ENCODE results near the gene ZNF513. TPM values are rescaled to one million over a fixed set of nuclear protein-coding genes. Genes with fewer than 3 reads are reported as not detected.

ZNF513 gene
- total RNA-seq, 1 donor from 2014 or later = 34.4 TPM

DNA sequence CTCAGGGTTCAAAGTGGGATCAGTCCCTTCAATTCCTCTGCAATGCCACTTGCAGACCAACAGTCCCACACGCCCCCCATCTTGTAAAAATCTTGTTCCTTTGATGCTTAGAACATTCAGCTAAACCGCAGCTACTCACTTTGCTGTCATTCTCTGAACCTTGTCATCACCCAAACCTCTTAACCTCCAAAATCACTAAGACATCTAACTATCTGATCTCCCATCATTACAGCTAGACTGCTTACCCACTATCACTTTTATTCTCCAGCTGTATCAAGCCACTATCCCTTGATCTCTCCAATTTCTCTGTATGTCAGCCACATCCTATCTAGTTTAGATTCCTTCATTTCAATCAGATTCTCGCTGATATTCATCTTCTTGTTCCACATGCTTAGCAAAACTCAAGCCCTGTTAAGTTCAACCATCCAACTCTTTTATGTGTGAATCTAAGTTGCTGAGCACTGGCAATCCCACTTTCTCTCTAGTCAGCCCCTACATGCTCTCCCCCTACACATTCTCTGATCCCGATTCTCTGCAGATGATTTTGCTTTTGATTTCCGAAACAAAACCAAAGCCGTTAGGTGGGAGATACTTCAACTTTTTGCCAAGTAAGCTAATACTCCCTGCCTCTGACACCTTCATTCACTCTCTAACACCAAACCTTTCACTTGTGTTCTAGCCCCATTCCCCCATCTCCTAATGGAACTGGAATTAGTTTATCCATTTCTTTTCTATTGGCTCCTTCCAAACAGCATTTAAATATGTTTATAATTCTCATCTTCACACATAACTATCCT lies 28.5 kb downstream of the ZNF513 start:
- TF ChIP-seq, protein P1, sequence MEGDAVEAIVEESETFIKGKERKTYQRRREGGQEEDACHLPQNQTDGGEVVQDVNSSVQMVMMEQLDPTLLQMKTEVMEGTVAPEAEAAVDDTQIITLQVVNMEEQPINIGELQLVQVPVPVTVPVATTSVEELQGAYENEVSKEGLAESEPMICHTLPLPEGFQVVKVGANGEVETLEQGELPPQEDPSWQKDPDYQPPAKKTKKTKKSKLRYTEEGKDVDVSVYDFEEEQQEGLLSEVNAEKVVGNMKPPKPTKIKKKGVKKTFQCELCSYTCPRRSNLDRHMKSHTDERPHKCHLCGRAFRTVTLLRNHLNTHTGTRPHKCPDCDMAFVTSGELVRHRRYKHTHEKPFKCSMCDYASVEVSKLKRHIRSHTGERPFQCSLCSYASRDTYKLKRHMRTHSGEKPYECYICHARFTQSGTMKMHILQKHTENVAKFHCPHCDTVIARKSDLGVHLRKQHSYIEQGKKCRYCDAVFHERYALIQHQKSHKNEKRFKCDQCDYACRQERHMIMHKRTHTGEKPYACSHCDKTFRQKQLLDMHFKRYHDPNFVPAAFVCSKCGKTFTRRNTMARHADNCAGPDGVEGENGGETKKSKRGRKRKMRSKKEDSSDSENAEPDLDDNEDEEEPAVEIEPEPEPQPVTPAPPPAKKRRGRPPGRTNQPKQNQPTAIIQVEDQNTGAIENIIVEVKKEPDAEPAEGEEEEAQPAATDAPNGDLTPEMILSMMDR (IDR thresholded peaks at IDR 0.05; ENCODE audit: unreplicated experiment) = no peak
- no peaks in the 10 kb centered on the region for H3K9me3 Mint-ChIP-seq (ENCODE audit: low read depth)
- no peak overlapping the region for H3K4me3 Mint-ChIP-seq (ENCODE audit: low read depth)
- H3K36me3 Mint-ChIP-seq (ENCODE audit: insufficient read depth) = peaks cover 3% of the 10 kb centered on the region
- no peaks in the 10 kb centered on the region for H3K27me3 Mint-ChIP-seq
- peaks cover 14% of the 10 kb centered on the region for H3K4me1 Mint-ChIP-seq (ENCODE audit: low read depth)
- DNase-seq (ENCODE audit: low spot score, unreplicated experiment) = no peak
- H3K27ac Mint-ChIP-seq = peak overlapping the region; percentile 41

- Mint-ChIP-seq H3K9me3 (ENCODE audit: low read depth) (no peaks in the 10 kb centered on the region), H3K4me1 (ENCODE audit: low read depth) (peaks cover 8% of the 10 kb centered on the region), H3K27ac (no peak overlapping the region), H3K27me3 (no peaks in the 10 kb centered on the region), H3K36me3 (ENCODE audit: insufficient read depth) (peaks cover 3% of the 10 kb centered on the region), H3K4me3 (ENCODE audit: low read depth) (no peak overlapping the region)
- DNase-seq (ENCODE audit: low spot score, unreplicated experiment) = no peak
- TF ChIP-seq, protein P1 (IDR thresholded peaks at IDR 0.05; ENCODE audit: unreplicated experiment) = no peak
Observed at GRCh38 chr2:27350106-27350693, 30.3 kb downstream of the ZNF513 start.

DNA sequence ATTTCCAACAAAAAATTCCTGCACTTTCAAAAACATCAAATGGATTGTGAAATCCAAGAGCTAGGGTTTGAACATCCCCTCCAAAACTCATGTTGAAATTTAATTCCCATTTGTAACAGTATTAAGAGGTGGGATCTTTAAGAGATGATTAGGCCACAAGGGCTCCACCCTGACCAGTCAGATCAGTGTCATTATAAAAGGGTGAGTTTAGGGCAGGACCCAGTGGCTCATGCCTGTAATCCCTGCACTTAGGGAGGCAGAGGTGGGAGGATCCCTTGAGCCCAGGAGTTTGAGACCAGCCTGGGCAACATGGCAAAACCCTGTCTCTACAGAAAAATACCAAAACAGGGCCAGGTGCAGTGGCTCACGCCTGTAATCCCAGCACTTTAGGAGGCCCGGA lies 32.9 kb downstream of the ZNF513 start:
- H3K9me3 Mint-ChIP-seq (ENCODE audit: low read depth) = no peaks in the 10 kb centered on the region
- no peaks in the 10 kb centered on the region for H3K4me1 Mint-ChIP-seq (ENCODE audit: low read depth)
- TF ChIP-seq, protein P1 (IDR thresholded peaks at IDR 0.05; ENCODE audit: unreplicated experiment) = no peak
- no peak for DNase-seq (ENCODE audit: low spot score, unreplicated experiment)
- H3K4me3 Mint-ChIP-seq (ENCODE audit: low read depth) = no peak overlapping the region
- no peaks in the 10 kb centered on the region for H3K27me3 Mint-ChIP-seq
- H3K36me3 Mint-ChIP-seq (ENCODE audit: insufficient read depth) = peaks cover 5% of the 10 kb centered on the region
- no peak overlapping the region for H3K27ac Mint-ChIP-seq

DNA sequence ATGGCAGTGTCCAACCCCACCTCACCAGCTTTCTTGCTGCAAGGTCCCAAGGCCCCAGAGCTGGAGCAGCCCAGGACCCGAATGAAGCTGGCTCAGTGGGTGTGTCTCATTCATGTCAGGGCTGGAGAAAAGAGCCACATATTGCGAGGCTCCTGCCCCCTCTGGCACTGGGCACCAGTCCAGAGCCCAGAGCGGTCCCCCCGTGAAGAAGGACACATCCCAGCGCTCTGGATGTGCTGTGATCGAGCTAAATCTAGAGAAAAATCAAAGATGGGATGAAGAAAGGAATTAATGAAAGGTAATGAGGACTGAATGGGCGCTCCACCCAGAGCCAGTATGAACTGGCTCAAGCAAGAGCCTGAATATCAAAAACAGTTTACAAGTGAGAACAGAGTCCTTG lies 44.4 kb downstream of the ZNF513 start:
- Mint-ChIP-seq H3K4me1 (ENCODE audit: low read depth) (no peaks in the 10 kb centered on the region), H3K9me3 (ENCODE audit: low read depth) (no peaks in the 10 kb centered on the region), H3K4me3 (ENCODE audit: low read depth) (no peak overlapping the region), H3K27me3 (no peaks in the 10 kb centered on the region), H3K36me3 (ENCODE audit: insufficient read depth) (peaks cover 27% of the 10 kb centered on the region), H3K27ac (no peak overlapping the region)
- DNase-seq (ENCODE audit: low spot score, unreplicated experiment) = no peak
- TF ChIP-seq, protein P1 (IDR thresholded peaks at IDR 0.05; ENCODE audit: unreplicated experiment) = no peak

DNA sequence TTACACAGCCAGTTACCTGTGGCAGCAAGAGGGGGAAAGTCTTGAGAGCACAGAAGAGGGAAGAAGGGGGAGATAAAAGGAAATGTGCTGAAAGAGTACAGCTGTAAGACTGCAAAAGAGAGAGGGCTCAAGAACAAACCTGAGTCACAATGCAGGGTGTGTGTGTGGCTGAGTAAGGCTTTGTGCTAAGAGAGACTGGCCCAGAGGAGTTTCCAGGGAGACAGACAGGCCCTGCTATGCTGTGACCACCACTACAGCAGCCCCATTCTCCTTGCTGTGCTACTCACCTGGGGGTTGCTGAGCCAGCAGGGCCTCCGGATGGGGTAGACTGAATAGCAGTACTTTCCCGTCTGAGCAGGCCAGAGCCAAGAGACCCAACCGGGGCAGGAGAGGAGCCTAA lies 45.2 kb downstream of the ZNF513 start:
- Mint-ChIP-seq H3K27ac (no peak overlapping the region), H3K27me3 (no peaks in the 10 kb centered on the region), H3K4me1 (ENCODE audit: low read depth) (no peaks in the 10 kb centered on the region), H3K9me3 (ENCODE audit: low read depth) (no peaks in the 10 kb centered on the region), H3K4me3 (ENCODE audit: low read depth) (no peak overlapping the region), H3K36me3 (ENCODE audit: insufficient read depth) (peaks cover 24% of the 10 kb centered on the region)
- no peak for DNase-seq (ENCODE audit: low spot score, unreplicated experiment)
- TF ChIP-seq, protein P1 (IDR thresholded peaks at IDR 0.05; ENCODE audit: unreplicated experiment) = no peak

Other genes with a start within 250 kb of the ZNF513 start
- gene PREB, start 246.1 kb downstream of the ZNF513 start, total RNA-seq = 46.9 and 49.7 TPM in 2 replicates
- gene PRR30, start 241.3 kb downstream of the ZNF513 start, total RNA-seq = not detected in 2 replicates
- not detected in 2 replicates for gene TCF23, start 231.7 kb downstream of the ZNF513 start, total RNA-seq
- gene ATRAID, start 168.7 kb downstream of the ZNF513 start, total RNA-seq = 96.4 and 107 TPM in 2 replicates
- 66.7 and 70.8 TPM in 2 replicates for gene SLC5A6, start 168.5 kb downstream of the ZNF513 start, total RNA-seq
- 59.3 and 59.7 TPM in 2 replicates for gene CAD, start 163.4 kb downstream of the ZNF513 start, total RNA-seq
- not detected in 2 replicates for gene SLC30A3, start 117.7 kb downstream of the ZNF513 start, total RNA-seq
- gene DNAJC5G, start 105.3 kb downstream of the ZNF513 start, total RNA-seq = not detected in 2 replicates
- gene TRIM54, start 98.3 kb downstream of the ZNF513 start, total RNA-seq = not detected in 2 replicates
- gene UCN, start 72.3 kb downstream of the ZNF513 start, total RNA-seq = 2.0 and 2.4 TPM in 2 replicates
- gene MPV17, start 57.6 kb downstream of the ZNF513 start, total RNA-seq = 56.0 and 60.4 TPM in 2 replicates
- 98.0 and 106 TPM in 2 replicates for gene GTF3C2, start 24.0 kb downstream of the ZNF513 start, total RNA-seq
- 49.6 and 56.7 TPM in 2 replicates for gene EIF2B4, start 10.4 kb downstream of the ZNF513 start, total RNA-seq
- 81.2 and 89.3 TPM in 2 replicates for gene SNX17, start 10.1 kb downstream of the ZNF513 start, total RNA-seq
- 101 and 105 TPM in 2 replicates for gene PPM1G, start 28.9 kb upstream of the ZNF513 start, total RNA-seq
- gene NRBP1, start 47.9 kb upstream of the ZNF513 start, total RNA-seq = 109 and 120 TPM in 2 replicates
- gene KRTCAP3, start 61.6 kb upstream of the ZNF513 start, total RNA-seq = 15.4 and 17.1 TPM in 2 replicates
- 43.7 and 49.5 TPM in 2 replicates for gene IFT172, start 109.0 kb upstream of the ZNF513 start, total RNA-seq
- gene FNDC4, start 114.5 kb upstream of the ZNF513 start, total RNA-seq = 10.2 and 12.2 TPM in 2 replicates
- 2.0 and 2.8 TPM in 2 replicates for gene GCKR, start 116.1 kb upstream of the ZNF513 start, total RNA-seq
- gene ZNF512, start 202.3 kb upstream of the ZNF513 start, total RNA-seq = 59.1 and 60.9 TPM in 2 replicates
- 5.6 and 5.7 TPM in 2 replicates for gene CCDC121, start 248.3 kb upstream of the ZNF513 start, total RNA-seq
- gene GPN1, start 248.3 kb upstream of the ZNF513 start, total RNA-seq = 37.3 and 40.2 TPM in 2 replicates